ENCODE data around the gene ELFN1. TPM values are rescaled to one million over a fixed set of nuclear protein-coding genes. Genes with fewer than 3 reads are reported as not detected.

The ELFN1 gene
- total RNA-seq, 2 donors from 2014 or later: 0.33 to 1.3 TPM

GRCh38 chr7:1679966-1680730 lies 10.1 kb downstream of the ELFN1 start:
- no peak for ATAC-seq
- Histone ChIP-seq H3K9me3 (peaks cover 0 to 5% (median 0%) of the 10 kb centered on the region in 3 donors), H3K27me3 (no peaks in the 10 kb centered on the region), H3K4me1 (no peaks in the 10 kb centered on the region), H3K36me3 (replicated peaks in 1 of 2; ENCODE audit: insufficient read depth in 1 of 2, low read depth in 2 of 2) (no peaks in the 10 kb centered on the region), H3K4me3 (no peak overlapping the region), H3K27ac (no peak overlapping the region)
- intact Hi-C loops (cut with DNase I): no loop called here
- DNase-seq: no peak
- TF ChIP-seq CTCF (IDR thresholded peaks at IDR 0.05): no peak
- no peak for TF ChIP-seq POLR2A (IDR thresholded peaks at IDR 0.05)
- 86 to 88% methylated on average over 22 of the region's 22 CpGs for WGBS, 2 donors

GRCh38 chr7:1681581-1681980 lies 11.5 kb downstream of the ELFN1 start:
- 74 to 76% methylated on average over 9 of the region's 9 CpGs for WGBS, 2 donors
- Histone ChIP-seq H3K36me3 (replicated peaks in 1 of 2; ENCODE audit: insufficient read depth in 1 of 2, low read depth in 2 of 2) (no peaks in the 10 kb centered on the region), H3K27ac (no peak overlapping the region), H3K9me3 (peaks cover 0 to 5% (median 0%) of the 10 kb centered on the region in 3 donors), H3K27me3 (no peaks in the 10 kb centered on the region), H3K4me3 (no peak overlapping the region), H3K4me1 (no peaks in the 10 kb centered on the region)
- DNase-seq (no peak), ATAC-seq (no peak)
- TF ChIP-seq CTCF (IDR thresholded peaks at IDR 0.05) (no peak), POLR2A (IDR thresholded peaks at IDR 0.05) (no peak)
- intact Hi-C loops (cut with DNase I): no loop called here

GRCh38 chr7:1685000-1685624 lies 15.0 kb downstream of the ELFN1 start:
- ATAC-seq (no peak), DNase-seq (no peak)
- Histone ChIP-seq H3K27ac (no peak overlapping the region), H3K9me3 (peaks cover 0 to 5% (median 0%) of the 10 kb centered on the region in 3 donors), H3K36me3 (replicated peaks in 1 of 2; ENCODE audit: insufficient read depth in 1 of 2, low read depth in 2 of 2) (no peaks in the 10 kb centered on the region), H3K4me3 (no peak overlapping the region), H3K4me1 (no peaks in the 10 kb centered on the region), H3K27me3 (no peaks in the 10 kb centered on the region)
- intact Hi-C loops (cut with DNase I): no loop called here
- 94% methylated on average over 1 of the region's 1 CpG for WGBS, 2 donors
- TF ChIP-seq POLR2A (IDR thresholded peaks at IDR 0.05) (no peak), CTCF (IDR thresholded peaks at IDR 0.05) (no peak)

- H3K27me3 ChIP-seq: no peaks in the 10 kb centered on the region
- no peaks in the 10 kb centered on the region for H3K36me3 ChIP-seq (replicated peaks in 1 of 2; ENCODE audit: insufficient read depth in 1 of 2, low read depth in 2 of 2)
- no peak overlapping the region for H3K4me3 ChIP-seq
- H3K9me3 ChIP-seq: peaks cover 0 to 4% (median 0%) of the 10 kb centered on the region in 3 donors
- no peak overlapping the region for H3K27ac ChIP-seq
- DNase-seq: no peak
- intact Hi-C loops (cut with DNase I): no loop called here
- TF ChIP-seq POLR2A (IDR thresholded peaks at IDR 0.05): no peak
- no peak for TF ChIP-seq CTCF (IDR thresholded peaks at IDR 0.05)
- peaks cover 15% of the 10 kb centered on the region for H3K4me1 ChIP-seq
- no peak for ATAC-seq
Measured at GRCh38 chr7:1688542-1688941, 18.5 kb downstream of the ELFN1 start.

All from body of pancreas (tissue), 4 donors.